Measurements from ENCODE around the gene A2M. TPM values are rescaled to one million over a fixed set of nuclear protein-coding genes. Genes with fewer than 3 reads are reported as not detected.

Gene A2M
- total and polyA plus RNA-seq, 4 donors: 1,731 to 2,622 (median 2,052) TPM

DNA sequence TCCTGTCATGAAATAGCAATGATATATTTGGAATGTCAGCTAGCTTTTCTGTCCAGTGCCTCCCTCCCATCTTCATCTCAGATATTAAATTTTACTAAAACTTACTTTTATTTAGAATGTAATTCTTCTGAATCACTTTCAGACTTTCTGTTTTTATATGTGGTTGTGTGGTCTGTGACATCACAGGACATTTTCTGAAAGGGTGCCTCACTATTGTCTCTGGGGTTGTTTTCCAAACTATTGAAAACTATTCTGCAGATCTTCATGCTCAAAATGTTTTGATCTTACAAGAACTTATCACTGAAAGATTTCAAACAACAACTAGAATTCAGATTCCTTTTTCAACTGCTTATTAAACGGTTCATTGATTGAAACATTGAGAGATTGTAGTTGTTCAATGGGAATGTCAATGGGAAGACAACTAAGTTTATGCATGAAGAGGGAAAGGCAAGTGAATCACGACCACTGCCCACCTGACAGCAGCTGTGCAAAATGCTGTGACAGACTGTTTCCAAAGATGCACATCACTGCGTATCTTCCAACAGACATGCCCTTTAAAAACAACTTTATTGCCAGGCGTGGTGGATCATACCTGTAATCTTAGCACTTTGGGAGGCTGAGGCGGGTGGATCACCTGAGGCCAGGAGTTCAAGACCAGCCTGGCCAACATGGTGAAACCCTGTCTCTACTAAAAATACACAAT is 75.1 kb downstream of the A2M start:
- H3K9me3 ChIP-seq (ENCODE audit: control insufficient read depth in 4 of 4, low read length in 3 of 4): no peaks in the 10 kb centered on the region
- TF ChIP-seq HNF4G (IDR thresholded peaks at IDR 0.05): no peak
- TF ChIP-seq HNF4A (conservative IDR thresholded peaks at IDR 0.05): no peak
- TF ChIP-seq, protein P1, sequence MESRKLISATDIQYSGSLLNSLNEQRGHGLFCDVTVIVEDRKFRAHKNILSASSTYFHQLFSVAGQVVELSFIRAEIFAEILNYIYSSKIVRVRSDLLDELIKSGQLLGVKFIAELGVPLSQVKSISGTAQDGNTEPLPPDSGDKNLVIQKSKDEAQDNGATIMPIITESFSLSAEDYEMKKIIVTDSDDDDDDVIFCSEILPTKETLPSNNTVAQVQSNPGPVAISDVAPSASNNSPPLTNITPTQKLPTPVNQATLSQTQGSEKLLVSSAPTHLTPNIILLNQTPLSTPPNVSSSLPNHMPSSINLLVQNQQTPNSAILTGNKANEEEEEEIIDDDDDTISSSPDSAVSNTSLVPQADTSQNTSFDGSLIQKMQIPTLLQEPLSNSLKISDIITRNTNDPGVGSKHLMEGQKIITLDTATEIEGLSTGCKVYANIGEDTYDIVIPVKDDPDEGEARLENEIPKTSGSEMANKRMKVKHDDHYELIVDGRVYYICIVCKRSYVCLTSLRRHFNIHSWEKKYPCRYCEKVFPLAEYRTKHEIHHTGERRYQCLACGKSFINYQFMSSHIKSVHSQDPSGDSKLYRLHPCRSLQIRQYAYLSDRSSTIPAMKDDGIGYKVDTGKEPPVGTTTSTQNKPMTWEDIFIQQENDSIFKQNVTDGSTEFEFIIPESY (IDR thresholded peaks at IDR 0.05): no peak
- TF ChIP-seq, protein P2, sequence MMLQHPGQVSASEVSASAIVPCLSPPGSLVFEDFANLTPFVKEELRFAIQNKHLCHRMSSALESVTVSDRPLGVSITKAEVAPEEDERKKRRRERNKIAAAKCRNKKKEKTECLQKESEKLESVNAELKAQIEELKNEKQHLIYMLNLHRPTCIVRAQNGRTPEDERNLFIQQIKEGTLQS (IDR thresholded peaks at IDR 0.05): no peak
- no peak for TF ChIP-seq TAF1 (conservative IDR thresholded peaks at IDR 0.05)
- TF ChIP-seq YY1 (IDR thresholded peaks at IDR 0.05): no peak
- TF ChIP-seq, protein P3, sequence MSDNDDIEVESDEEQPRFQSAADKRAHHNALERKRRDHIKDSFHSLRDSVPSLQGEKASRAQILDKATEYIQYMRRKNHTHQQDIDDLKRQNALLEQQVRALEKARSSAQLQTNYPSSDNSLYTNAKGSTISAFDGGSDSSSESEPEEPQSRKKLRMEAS (IDR thresholded peaks at IDR 0.05): no peak
- TF ChIP-seq, protein P4, sequence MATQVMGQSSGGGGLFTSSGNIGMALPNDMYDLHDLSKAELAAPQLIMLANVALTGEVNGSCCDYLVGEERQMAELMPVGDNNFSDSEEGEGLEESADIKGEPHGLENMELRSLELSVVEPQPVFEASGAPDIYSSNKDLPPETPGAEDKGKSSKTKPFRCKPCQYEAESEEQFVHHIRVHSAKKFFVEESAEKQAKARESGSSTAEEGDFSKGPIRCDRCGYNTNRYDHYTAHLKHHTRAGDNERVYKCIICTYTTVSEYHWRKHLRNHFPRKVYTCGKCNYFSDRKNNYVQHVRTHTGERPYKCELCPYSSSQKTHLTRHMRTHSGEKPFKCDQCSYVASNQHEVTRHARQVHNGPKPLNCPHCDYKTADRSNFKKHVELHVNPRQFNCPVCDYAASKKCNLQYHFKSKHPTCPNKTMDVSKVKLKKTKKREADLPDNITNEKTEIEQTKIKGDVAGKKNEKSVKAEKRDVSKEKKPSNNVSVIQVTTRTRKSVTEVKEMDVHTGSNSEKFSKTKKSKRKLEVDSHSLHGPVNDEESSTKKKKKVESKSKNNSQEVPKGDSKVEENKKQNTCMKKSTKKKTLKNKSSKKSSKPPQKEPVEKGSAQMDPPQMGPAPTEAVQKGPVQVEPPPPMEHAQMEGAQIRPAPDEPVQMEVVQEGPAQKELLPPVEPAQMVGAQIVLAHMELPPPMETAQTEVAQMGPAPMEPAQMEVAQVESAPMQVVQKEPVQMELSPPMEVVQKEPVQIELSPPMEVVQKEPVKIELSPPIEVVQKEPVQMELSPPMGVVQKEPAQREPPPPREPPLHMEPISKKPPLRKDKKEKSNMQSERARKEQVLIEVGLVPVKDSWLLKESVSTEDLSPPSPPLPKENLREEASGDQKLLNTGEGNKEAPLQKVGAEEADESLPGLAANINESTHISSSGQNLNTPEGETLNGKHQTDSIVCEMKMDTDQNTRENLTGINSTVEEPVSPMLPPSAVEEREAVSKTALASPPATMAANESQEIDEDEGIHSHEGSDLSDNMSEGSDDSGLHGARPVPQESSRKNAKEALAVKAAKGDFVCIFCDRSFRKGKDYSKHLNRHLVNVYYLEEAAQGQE (IDR thresholded peaks at IDR 0.05): no peak
- no peak for TF ChIP-seq EGR1 (IDR thresholded peaks at IDR 0.05; ENCODE audit: low read depth in 2 of 2)
- no peak for TF ChIP-seq JUND (IDR thresholded peaks at IDR 0.05)
- TF ChIP-seq SP1 (IDR thresholded peaks at IDR 0.05): no peak
- TF ChIP-seq FOXA1 (IDR thresholded peaks at IDR 0.05): no peak
- TF ChIP-seq, protein P5, sequence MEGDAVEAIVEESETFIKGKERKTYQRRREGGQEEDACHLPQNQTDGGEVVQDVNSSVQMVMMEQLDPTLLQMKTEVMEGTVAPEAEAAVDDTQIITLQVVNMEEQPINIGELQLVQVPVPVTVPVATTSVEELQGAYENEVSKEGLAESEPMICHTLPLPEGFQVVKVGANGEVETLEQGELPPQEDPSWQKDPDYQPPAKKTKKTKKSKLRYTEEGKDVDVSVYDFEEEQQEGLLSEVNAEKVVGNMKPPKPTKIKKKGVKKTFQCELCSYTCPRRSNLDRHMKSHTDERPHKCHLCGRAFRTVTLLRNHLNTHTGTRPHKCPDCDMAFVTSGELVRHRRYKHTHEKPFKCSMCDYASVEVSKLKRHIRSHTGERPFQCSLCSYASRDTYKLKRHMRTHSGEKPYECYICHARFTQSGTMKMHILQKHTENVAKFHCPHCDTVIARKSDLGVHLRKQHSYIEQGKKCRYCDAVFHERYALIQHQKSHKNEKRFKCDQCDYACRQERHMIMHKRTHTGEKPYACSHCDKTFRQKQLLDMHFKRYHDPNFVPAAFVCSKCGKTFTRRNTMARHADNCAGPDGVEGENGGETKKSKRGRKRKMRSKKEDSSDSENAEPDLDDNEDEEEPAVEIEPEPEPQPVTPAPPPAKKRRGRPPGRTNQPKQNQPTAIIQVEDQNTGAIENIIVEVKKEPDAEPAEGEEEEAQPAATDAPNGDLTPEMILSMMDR (IDR thresholded peaks at IDR 0.05; ENCODE audit: low read depth, low read length, missing input control): no peak
- no peak for TF ChIP-seq NR2F2 (IDR thresholded peaks at IDR 0.05)
- no peak for TF ChIP-seq FOXA2 (IDR thresholded peaks at IDR 0.05)
- no peak for TF ChIP-seq RAD21 (IDR thresholded peaks at IDR 0.05)
- TF ChIP-seq RXRA (IDR thresholded peaks at IDR 0.05): no peak
- no peak overlapping the region for H3K4me3 ChIP-seq (ENCODE audit: low read depth in 1 of 3, low read length in 3 of 3)
- H3K27me3 ChIP-seq (ENCODE audit: control insufficient read depth in 4 of 4, insufficient read depth in 4 of 4, low read length in 3 of 4): no peaks in the 10 kb centered on the region
- DNase-seq (ENCODE audit: low spot score): no peak
- no peak overlapping the region for H3K9ac ChIP-seq (ENCODE audit: low read depth in 1 of 2, low read length in 2 of 2)
- H3K27ac ChIP-seq (ENCODE audit: low read depth in 1 of 2, low read length in 2 of 2): no peak overlapping the region
- H3K36me3 ChIP-seq (ENCODE audit: control insufficient read depth in 4 of 4, insufficient read depth in 3 of 4, low read depth in 1 of 4, low read length in 3 of 4): no peaks in the 10 kb centered on the region
- WGBS: 80% methylated on average over 5 of the region's 5 CpGs
- no peaks in the 10 kb centered on the region for H3K4me1 ChIP-seq (ENCODE audit: control insufficient read depth in 4 of 4, insufficient read depth in 4 of 4, low read length in 3 of 4)

Measured in liver (tissue), 9 donors.